NOMO-1 (cell line): ENCODE measurements around the gene ANP32E.
"Not testable (repeated sequence)": the region's sequence is repeated elsewhere in the genome, so short reads cannot be mapped to it uniquely, and the experiment has no call there.

Experiments
- DNase-seq, 2 experiments: peaks; one replicate each; lab custom pipeline; 2025; ENCODE audit not compliant: unreplicated experiment in 2 of 2; lab: John Stamatoyannopoulos, UW

Gene ANP32E

DNA sequence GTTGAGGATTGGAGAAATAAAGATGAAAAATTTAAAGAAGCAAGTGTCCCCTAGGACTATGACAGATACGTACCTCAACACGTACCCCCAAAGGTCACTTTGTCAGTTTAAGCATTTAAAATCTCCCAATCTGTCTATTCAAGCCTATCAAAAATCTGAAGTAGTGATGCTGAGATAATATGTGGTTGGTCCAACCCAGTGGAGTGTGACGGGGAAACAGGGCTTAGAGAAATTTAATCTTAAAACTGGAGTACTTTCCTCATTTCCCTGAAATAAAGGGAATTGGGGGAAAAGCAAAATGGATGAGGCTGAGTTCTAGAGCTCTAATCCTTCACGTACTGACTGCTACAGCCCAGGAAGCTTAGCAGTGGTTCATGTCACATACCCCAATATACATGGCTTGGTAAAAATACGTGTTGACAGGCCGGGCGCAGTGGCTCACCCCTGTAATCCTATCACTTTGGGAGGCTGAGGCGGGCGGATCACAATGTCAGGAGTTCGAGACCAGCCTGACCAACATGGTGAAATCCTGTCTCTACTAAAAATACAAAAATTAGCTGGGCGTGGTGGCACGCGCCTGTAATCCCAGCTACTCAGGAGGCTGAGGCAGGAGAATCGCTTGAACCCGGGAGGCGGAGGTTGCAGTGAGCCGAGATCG lies 21.7 kb downstream of the ANP32E start:
- not testable (repeated sequence) for DNase-seq

DNA sequence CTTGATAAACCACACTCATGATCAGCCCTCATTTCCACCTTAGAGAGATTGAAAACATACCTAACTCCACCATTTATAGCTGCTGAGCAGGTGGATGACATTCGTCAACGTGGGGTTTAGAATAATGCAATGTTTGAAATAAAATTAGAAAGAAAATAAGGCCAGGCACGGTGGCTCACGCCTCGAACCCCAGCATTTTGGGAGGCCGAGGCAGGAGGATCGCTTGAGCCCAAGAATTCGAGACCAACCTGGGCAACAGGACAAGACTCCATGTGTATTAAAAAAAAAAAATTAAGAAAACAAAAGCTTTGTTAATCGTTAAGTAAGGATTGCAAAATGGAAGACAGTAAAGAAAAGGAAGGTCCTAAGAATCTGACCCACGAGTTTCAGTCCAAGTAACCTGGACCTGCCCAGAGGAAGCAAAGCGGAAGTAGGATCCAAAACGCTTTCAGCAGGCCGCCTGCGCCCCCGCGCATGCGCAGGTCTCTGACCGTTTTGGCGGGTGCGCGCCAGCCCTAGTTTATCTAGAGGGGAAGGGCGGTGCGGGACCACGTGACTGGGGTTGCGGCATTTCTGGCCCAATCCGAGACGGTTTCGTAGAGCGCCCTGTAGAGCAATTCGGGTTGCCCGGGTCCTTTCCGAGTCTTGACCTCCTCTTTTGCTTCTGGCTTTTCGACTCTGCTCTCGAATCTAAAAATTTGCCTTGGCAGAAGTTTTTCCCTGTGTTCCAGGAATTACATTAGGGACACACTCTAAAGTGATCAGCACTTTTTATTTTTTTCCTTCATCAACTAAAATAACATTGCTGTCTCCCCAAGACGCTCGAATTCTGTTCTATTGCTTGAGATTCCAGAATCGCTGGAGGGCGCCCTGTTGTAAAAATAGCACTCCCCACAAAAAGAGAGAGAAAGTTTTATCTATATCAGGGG lies 22.5 kb downstream of the ANP32E start:
- DNase-seq = peak; percentile 95 to 99

DNA sequence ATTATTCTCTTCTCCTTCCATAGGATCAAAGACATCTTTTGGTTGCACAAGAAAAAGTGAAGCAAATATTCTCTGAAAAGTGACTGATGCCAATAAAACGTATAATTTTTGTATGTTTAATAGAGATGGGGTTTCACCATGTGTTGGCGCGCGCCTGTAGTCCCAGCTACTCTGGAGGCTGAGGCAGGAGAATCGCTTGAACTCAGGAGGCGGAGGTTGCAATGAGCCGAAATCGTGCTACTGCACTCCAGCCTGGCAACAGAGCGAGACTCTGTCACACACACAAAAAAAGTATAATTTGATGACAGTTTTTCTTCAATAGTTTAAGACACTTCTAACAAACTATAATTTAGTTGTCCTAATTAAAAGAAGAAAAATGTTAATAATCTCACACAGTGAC lies 23.8 kb downstream of the ANP32E start:
- no peak for DNase-seq

DNA sequence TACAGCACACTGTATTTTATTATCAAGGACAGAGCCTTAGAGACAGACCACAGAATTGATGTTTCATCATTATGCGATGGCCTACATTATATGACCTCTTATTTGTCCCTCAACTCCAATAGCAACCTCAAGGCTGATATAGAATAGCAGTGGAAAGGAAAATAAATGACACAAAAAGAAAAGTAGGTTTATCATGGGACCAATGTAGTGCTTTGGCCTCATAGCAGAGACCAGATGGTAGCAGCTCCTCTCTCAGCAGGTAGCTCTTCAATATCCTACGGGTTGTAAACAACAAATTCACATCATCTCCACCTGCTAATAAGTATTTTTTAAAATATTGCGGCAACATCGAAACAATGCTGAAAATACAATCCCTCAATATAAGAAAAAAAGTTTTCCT lies 25.2 kb downstream of the ANP32E start:
- DNase-seq = no peak

DNA sequence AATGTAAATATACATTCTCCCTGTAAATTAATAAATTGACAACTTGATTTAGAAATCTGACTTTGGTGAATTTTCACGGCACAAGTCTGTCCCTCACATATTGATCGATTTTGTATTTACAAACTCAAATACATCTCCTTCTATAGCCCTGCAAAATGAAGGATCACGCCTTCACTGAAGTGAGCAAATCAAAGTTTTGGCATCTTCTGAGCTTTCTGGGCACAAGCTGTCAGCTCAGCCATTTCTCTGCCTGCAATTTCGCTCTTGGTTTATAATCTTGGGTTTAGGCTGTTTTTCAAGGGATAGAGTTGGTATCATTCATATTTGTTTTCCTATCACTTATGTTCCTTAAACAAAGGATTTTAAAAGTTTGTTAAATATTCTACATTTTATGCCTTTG lies 25.8 kb downstream of the ANP32E start:
- DNase-seq = no peak

DNA sequence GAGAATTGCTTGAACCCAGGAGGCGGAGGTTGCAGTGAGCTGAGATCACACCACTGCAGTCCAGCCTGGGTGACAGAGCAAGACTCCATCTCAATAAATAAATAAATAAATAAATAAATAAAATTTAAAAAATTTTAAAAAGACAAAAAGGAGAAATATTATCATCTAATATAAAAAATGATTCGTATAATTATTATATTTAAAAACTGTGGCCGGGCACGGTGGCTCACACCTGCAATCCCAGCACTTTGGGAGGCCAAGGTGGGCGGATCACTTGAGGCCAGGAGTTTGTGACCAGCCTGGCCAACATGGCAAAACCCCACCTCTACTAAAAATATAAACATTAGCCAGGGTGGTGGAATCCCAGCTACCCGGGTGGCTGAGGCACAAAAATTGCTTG lies 27.5 kb downstream of the ANP32E start:
- not testable (repeated sequence) for DNase-seq

DNA sequence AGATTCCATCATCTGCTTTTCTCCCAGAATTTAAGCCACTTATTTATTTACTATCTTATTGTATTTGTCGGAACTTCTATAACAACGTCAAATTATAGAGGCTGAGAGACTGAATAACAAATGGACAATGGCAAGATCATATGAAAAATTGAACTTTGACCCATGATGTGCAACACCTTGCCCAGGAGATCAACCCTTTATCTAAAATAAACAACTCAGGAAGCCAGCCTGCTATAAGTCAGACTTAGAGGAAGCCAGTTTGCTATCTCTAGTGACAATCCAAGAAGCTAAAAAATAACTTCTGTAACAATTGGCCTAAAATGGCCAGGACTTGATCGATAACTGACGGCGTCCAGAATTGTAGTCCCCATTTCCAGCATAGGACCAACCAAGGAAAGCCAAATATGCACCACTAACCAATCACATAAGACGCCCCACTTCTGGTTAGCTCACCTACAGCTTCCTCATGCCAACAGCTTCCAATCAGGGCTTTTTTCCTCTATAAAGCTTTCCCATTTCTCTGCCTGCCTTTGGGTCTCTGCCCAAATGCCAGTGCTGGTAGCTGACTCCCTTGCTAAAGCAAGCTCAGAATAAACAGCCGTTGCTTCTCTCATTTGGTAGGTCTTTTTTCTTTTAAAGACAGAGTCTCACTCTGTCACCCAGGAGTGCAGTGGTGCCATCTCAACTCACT lies 28.5 kb downstream of the ANP32E start:
- DNase-seq = no peak

DNA sequence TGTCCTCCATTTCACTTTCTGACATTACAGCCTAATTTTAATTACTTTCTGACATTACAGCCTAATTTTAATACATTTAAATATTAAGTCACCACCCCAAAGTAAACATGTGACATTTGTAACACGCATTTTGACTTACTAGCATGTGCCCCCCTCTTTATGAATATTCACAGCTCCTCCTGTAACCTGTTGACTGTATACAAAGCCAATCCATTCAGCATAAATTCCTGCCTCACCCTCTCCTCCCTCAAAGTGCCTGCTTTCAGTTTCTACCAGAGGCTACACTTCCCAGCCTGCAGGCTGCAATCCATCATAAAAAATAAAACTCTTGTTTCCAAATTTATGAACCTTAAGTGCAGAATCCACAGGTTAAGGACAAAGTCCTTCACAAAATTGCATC lies 39.5 kb downstream of the ANP32E start:
- no peak for DNase-seq

DNA sequence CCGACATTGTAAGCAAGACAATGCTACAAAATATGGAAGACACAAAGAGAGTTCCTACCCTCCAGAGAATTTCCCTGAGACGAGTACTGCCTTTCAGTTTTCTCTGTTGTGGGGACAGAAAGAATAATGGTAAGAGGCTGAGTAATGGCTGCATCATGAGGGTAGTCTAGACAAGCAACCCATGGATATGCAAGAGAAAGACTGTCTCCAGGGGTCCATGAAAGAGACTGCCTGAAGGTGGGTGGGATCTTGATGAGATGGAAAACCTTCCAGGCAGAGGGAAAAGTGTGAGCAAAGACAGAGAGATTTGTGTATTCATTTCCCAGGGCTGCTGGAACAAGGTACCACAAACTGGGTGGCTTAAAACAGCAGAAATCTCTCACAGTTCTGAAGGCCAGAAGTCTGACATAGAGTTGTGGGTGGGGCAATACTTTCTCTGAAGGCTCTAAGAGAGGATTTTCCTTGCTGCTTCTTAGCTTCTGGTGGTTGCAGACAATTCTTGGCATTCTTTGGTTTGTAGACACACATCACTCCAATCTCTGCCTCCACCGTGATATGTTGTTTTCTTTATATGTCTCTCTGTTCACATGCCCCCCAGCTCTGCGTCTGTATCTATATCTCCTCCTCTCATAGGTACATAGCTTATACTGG lies 41.4 kb downstream of the ANP32E start:
- DNase-seq = no peak

DNA sequence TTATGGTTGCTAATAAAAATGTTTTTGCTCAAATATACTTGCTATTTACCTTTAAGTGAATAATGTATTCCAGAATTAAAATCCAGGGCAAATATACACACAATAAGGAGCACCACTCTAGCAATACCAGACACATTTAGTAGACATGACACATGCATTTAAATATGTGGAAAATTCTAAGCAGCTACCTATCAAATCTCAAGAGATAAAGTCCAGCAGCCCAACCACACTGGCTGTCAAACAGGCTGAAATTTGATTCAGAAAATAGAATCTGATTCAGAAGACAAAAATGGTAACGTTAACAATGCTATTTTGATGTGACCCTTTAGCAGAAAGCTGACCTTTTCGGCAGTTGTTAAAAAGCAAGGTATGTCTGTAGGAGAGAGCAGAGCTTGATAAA lies 43.9 kb downstream of the ANP32E start:
- no peak for DNase-seq

DNA sequence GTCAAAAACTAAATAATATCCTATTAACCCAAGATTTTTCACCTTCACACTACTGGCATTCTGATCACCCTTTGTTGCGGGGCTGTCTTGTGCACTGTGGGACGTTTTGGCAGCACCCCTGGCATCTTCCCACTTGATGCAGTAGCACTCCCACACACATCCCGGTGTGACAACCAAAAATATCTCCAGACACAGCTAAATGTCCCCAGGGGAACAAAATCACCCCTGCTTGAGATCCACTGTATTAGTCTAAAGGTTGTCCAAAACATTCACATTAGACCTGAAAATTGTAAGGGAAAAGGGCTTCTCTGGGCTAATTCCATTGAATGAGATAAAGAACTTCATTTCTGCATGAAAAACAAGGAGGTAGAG lies 48.4 kb downstream of the ANP32E start:
- DNase-seq = no peak

DNA sequence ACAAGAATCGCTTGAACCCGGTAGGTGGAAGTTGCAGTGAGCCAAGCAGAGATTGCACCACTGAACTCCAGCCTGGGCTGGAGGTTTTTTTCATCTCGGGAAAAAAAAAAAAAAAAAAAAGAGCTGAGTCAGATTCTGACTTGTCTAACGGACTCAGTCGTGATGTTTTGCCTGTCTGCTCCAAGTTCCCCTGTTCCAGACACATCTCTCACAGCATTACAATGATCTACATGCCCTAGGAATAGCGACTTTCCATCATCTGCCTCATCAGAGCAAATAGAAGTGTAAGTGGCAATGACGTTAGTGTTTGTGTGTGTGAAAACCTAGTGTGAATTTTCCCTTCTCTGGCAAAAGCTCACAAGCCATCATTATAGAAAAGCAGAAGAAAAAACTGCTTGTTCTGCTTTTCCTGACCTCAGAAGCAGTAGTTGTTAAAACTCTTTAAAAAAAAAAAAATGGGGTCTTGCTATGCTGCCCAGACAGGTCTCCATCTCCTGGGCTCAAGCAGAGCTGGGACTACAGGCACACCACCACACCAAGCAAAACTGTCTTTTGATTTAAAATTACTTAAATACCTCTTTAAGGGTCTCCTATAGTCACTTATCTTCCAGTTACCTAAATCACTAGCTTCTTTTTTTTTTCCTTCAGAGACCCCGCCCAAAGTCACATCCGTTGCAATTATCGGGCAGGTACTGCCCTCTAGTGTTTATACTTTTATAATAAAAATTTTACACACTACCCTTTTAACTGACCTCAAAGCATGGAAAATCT lies 48.9 kb downstream of the ANP32E start:
- DNase-seq = peak; percentile 60 to 91

DNA sequence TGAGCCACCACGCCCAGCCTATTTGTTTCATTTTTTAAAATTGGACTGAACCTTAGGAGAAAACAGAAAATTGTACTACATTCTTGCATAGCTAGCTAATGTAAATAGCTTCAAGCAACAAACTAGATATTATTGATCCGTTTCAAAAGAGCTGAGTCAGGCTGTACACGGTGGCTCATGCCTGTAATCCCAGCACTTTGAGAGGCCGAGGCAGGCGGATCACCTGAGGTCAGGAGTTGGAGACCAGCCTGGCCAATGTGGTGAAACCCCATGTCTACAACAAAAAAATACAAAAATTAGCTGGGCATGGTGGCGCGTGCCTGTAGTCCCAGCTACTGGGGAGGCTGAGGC lies 49.5 kb downstream of the ANP32E start:
- not testable (repeated sequence) for DNase-seq

DNA sequence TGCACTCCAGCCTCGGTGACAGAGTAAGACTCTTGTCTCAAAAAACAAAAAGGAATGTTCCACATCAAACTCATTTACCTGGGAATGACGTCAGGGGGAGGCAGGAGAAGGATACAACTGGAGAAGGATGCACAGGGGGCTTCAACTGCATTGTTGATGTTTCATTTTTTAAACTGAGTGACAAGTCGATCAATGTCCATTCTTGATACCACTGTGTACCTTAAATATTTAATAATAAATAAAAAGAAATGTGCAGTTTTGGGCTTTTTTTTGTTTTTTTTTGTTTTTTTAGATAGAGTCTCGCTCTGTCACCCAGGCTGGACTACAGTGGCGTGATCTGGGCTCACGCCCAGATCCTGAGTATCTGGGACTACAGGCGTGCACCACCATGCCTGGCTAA lies 50.4 kb downstream of the ANP32E start:
- no peak for DNase-seq

DNA sequence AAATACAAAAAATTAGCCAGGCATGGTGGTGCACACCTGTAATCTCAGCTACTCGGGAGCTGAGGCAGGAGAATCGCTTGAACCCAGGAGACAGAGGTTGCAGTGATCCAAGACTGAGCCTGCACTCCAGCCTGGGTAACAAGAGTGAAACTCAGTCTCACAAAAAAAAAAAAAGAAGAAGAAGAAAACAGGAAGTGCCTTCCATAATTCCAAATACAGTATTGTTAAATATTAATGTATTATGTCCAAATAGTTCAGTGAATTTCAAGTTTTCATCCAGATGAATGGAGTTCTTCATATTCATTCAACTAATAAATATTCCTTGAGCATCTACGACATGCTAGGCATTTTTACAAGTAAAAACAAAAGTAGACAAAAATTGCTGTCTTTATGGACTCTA lies 52.9 kb downstream of the ANP32E start:
- peak in 1 of 2 experiments; percentile 43 for DNase-seq

DNA sequence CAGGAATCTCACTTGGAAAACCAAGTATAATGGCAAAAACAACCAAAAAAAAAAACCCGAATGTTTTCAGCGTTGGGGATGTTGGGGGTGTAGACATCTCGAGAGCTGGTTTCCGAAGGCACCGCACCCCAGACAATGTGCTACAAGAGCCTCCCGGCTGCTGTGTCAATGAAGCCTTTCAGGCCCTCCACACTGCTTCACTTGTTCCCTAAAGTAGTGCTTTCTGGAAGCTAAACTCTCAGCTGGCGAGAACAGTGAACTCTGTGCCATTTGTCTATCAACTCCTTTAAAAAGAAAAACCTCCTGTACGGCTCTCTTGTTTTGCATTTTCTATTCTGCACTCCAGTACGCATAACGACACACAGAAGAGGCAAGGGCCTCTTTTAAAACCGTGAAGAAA lies 53.7 kb downstream of the ANP32E start:
- DNase-seq = no peak

DNA sequence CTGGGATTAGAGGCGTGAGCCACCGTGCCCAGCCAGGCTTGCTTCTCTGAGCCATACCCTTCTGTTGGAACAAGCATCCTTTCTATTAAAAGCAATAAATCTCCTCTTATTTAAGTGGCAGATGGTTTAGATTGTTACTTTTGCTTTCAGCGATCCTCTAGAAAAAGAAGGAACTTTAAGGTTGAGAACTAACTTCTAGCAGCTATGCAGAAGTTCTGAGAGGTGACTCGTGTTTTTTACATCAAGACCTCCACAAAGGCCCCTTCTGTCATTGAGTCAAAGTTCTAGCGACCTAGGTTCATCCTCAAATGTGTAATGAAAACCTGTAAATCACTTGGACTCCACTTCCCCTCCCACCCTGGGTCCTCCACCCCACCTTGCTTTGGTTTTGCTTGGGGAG lies 55.4 kb downstream of the ANP32E start:
- DNase-seq = peak; percentile 45 to 85

DNA sequence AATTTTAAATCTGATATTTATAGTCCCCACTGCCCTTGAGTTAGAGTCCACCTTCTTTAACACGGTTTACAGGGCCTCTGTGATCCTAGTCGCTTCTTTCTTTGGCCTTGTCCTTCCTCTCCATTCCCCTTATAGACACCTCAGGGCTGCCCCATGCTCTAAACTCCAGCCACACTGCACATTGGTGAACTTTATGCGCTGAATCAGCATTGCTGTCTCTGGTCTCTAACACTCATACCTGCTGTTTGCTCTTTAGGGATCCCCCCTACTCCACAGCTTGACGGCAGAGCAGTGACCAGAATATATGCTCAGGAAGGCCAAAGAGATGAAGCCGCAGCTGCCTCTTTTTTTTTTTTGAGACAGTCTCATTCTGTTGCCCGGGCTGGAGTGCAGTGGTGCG lies 56.0 kb downstream of the ANP32E start:
- no peak for DNase-seq

DNA sequence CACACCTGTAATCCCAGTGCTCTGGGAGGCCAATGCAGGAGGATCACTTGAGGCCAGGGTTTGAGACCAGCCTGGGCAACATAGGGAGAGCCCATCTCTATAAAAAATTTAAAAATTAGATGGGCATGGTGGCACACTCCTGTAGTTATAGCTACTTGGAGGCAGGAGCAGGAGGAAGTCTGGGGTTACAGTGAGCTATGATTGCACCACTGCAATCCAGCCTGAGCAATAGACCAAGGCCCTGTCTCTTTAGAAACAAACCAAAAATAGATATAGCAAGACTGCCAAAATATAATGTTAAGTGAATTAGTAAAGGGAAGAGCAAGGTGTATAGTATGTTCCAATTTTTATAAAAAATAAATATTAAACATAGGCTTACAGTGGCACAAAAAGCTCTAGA lies 57.4 kb downstream of the ANP32E start:
- peak; percentile 41 to 65 for DNase-seq

DNA sequence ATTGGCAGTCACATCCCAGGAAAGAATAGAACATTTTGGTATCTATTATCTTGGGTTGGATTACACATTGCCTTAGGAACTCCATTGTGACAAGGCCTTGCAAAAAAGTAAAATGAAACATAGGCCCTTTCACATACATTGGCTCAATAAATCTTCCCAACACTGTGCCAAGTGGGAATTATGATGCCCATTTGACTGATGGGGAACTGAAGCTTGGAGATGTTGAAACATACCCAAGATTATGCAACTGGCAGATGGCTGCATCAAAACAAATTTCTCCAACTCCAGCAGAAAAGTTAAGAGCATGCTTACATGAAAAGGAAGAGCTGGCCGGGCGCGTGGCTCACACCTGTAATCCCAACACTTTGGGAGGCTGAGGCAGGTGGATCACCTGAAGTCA lies 59.3 kb downstream of the ANP32E start:
- DNase-seq = peak in 1 of 2 experiments; percentile 68
